NCI-H1694 treated with DMSO at 0.1 percent for 48 hours (cell line): ENCODE measurements around the gene UXT.

Experiments used
- DNase-seq: peaks from one replicate; lab custom pipeline; 2025; lab: John Stamatoyannopoulos, UW

UXT gene

DNA sequence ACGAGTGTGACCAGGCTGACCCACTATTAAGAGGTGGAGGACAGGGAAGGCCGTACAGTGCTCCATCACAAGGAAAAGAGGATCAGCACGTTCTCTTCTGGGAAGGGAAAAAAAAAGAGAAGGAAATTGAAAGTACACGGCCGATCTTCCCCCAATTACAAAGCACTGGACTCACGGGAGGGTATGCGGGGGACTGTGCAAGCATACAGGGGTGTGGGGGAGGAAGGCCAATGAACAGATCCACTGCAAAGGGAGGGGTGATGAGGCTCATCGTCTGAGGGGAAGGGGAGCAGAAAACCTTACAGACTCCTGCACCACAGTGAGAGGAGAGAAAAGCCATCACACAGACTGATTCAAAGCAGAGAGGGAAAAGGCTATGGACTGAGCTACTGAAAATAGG, 9.7 kb downstream of the UXT start:
- no peak for DNase-seq

DNA sequence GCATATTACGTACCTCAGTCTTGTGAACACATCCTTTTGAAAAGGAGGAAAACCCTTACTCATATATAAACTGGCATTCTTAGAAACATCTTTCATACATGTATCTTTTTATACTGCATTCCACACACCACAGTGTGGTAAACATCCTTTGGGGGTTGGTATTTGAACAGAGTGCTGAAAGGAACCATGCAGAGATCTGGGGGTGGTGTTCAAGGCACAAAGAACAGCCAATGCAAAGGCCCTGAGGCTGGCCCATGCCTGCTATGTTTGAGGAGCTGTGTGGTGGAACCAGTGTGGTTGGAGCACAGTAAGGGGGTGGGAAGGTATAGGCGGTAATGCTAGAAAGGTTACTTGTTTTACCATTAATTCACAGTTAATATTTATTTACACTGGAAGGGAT, 10.6 kb downstream of the UXT start:
- no peak for DNase-seq

DNA sequence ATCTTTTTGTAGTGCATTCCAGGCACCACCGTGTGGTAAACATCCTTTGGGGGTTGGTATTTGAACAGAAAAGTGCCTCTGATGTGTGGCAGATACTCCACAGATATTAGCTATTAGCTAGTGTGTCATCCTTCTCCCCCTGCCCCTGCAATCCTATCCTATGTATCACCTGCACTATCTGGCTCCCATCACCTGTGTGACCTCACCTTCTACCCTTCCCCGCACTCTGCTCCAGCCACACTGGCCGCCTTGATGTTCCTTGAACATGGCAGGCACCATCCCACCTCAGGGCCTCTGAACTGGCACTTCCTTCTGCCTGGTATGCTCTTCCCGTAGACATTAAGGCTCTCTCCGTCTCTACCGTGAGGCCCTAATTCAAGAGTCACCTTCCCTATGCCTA, 12.3 kb downstream of the UXT start:
- DNase-seq: no peak

GRCh38 chrX:47645530-47645929, 13.4 kb downstream of the UXT start:
- DNase-seq: no peak

- DNase-seq: peak; percentile 33
Measured at GRCh38 chrX:47644557-47645091, 14.4 kb downstream of the UXT start.

DNA sequence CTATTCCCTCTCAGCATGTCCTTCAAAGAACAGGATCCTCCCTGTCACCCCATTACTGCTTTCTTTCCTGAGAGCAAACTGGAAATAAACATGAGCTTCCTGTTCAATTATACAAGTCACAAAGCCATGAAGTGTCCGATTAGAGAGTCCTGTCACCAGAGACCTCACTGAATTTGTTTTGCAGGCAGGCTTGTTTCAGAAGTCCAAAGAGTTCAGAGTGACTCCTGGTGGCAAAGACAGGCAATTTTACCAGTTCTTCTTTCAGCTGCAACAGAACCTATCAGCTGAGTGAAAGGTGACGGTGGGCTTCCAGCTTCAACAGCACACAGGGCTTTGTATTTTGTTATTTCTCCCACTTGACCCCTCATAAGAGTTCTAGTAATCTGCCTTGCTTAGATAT, 15.1 kb downstream of the UXT start:
- DNase-seq: peak; percentile 5

DNA sequence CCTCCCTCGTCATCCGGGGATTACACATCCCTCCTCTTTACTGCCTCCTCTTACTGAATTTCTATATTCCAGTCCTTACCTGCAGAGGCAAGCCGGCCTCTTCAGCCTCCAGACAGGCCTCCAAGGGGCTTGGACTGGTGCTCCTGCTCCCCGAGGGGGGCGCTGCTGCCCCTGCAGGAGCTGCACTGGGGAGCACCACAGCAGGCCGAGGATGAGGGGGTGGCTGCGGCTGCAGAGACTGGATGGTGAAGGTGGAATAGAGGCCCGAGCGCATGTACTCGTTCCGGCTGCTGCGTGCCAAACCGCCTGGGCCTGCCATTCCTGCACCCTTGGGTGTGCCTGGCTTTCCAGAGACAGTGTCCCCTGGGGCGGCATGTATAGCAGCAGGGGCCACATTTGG, 20.2 kb downstream of the UXT start:
- DNase-seq: no peak

- DNase-seq: no peak
Measured at GRCh38 chrX:47637546-47638195, 21.3 kb downstream of the UXT start.

GRCh38 chrX:47634871-47635575, 24.0 kb downstream of the UXT start:
- no peak for DNase-seq

- no peak for DNase-seq
Measured at GRCh38 chrX:47633689-47634590, 25.0 kb downstream of the UXT start.

- DNase-seq: no peak
Measured at GRCh38 chrX:47632666-47633065, 26.3 kb downstream of the UXT start.

DNA sequence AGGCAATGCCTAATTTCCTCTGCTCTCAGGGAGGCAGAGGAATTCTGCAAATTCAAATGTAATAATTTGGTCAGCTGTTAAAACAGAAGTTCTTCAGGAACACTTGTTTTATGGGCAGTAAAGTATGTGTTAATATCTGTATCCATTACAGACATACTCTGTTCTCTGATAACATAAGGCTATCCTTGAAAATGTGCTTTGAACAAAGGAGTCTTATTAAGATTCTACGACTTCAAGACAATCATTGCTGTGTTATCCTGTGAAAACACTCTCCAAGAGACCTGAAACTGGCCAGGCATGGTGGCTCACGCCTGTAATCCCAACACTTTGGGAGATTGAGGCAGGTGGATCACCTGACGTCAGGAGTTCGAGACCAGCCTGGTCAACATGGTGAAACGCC, 27.3 kb downstream of the UXT start:
- DNase-seq: no peak

DNA sequence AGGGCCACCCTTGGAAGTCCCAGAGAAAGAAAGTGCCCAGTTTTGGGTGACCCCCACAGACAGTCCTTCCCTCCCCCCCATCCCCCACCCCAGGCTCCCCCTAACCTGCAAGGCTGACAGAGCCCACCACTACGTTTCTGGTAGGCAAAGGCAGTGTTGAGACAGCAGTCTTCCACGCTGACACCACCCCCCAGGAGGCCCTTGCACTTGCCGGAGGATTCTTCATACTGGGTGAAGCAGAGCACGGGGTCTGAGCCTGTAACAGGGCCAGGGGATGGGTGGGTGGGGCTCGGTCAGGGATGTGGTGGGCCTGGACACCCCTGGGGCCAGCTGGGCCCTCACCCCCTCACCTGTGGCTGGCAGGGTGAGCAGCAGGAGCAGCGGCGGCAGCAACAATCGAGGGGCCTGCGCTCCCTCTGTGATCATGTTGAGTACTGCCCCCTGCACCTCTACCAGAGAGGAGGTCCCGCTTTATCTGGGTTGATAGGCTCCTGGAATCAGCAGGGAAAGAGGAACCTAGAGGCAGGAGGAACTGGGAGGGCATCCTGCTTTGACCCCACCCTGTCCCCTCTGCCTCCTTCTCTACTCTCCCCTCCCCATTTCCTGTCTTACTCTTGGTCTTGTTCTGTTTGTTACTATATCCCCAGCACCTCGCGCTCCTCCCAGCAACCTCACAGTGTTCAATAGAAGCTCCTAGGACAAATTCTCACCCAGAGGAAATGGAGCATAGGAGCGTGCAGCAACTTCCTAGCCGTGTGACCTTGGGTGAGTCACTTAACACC, 29.4 kb downstream of the UXT start, which contains the start of gene CFP:
Gene CFP, minus strand, starts transcription at position 512 of the 782 bp plus-strand sequence. Its CDS starts 86 bp downstream, at position 426.
- no peak for DNase-seq

DNA sequence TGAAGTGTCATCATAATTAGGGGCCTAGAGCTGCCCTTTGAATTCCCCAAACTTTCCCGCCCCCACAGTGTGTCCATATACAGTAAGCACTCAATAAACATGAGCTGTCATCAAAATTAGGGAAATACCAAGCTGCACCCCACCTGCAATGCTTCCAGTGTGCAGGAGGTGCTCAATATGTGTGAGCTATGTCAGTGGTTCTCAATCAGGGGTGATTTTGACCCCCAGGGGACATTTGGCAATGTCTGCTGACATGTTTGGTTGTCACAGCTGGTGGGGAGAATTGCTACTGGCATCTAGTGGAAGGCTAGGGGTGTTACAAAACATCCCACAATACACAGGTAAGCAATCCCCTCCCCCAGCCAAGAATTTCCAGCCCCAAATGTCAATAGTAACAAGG, 30.0 kb downstream of the UXT start:
- DNase-seq: no peak

DNA sequence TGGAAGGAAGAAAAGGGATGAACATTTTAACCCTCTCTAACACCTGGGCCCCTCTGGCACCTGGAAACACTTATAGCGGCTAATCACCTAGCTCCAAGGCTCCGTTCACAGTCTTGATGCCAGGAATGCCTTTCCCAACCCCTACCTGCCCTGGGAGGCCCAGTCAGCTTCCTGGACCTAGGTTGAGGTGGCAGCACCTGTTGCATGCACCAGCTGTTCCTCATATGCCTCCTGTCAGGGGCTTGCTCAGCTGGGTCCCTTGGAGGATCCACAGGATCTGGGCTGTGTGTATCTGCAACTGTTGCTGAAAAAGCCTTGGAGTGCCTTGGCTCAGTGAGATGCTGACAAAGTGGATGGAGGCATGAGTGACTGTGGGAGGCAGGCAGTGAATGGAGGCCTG, 33.6 kb downstream of the UXT start:
- no peak for DNase-seq

DNA sequence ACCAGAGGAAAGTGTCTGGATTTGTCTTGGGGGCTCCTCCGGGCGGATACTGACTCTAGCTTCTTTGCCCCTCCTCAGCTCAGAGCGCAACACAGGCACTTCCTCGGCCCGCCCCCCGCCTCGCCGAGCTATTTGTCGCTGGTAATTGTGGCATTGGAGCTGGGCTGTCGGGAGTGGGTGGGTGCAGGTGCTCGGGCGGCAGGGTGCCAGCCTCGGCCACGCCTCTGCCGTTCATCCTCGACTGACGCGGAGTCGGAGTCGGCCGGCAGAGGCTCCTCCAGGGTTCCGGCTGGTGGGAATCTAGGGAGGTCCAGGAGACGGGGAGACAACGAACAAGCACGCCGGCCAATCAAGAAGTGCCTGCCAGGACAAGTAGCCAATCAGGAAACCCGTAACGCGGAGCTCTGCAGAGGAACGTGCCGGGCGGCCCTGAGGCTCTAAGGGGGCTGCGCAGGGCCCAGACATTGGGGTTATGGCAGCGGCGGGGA, 35.4 kb downstream of the UXT start:
- DNase-seq: peak; percentile 82

GRCh38 chrX:47621851-47622250, 37.1 kb downstream of the UXT start:
- DNase-seq: no peak

GRCh38 chrX:47620303-47620685, 38.7 kb downstream of the UXT start:
- no peak for DNase-seq

DNA sequence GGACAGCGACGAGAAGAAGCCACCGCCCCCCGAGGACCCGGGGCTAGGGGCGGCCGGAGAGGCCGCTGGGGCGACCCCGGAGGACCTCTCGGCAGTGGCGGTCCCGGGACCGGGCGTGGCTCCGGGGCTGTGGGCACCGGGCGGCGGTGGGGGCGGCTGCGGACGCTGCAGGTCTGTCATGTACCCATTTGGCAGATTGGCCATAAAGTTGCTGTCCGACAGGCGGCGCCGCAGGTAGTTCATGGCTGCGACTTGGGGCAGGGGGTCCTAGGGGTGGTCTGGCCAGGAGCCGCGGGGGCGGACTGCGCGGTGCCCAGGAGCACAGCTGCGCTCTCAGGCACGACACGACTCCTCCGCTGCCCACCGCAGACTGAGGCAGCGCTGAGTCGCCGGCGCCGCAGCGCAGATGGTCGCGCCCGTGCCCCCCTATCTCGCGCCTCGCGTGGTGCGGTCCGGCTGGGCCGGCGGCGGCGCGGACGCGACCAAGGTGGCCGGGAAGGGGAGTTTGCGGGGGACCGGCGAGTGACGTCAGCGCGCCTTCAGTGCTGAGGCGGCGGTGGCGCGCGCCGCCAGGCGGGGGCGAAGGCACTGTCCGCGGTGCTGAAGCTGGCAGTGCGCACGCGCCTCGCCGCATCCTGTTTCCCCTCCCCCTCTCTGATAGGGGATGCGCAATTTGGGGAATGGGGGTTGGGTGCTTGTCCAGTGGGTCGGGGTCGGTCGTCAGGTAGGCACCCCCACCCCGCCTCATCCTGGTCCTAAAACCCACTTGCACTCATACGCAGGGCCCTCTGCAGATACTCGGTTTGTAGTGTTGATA, 39.3 kb downstream of the UXT start, which contains the start of gene SYN1:
Gene SYN1, minus strand, starts transcription at position 372 of the 817 bp plus-strand sequence. Its CDS starts 129 bp downstream, at position 243.
- peak; percentile 64 for DNase-seq

DNA sequence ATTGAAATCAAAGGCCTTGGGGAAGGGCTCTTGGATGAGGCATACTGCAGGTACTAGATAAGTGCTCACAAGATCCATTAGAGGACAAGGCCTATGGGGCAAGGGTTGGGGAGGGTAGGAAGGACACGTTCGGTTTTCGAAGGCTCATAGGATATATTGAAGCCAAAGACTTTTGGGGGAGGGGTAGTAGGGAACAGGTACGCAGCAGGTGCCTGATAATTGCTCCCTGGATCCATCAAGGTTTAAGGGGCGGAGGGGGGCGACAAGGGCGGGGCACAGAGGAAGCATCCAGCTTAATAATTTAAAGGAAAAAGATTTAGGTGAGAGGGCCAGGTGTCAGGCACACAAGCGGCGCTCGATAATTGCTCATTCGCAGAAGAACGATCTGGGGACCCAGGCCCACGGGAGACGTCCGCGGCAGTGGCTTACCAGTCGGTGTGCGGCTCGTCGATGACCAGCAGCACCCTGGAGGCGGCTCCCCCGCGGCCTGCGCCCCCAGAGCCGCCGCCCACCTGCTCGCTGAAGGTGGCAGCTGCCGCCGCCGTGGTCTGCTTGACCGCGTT, 40.0 kb downstream of the UXT start:
- DNase-seq: no peak
